Upper lobe of left lung (tissue), 4 donors: ENCODE measurements around the gene MIER2.

Source experiments
- EP300 ChIP-seq, 4 donors: sonication (generic); formaldehyde crosslinking; IDR thresholded peaks; one replicate each; pipeline ENCODE4 v1.5.1; 2017; ENCODE audit warnings: antibody characterized with exemption in 4 of 4, control low read depth in 2 of 4
- POLR2A ChIP-seq, 4 donors: fragments of 450-650 bp; IDR thresholded peaks; one replicate each; pipeline ENCODE4 v1.5.1; 2016 to 2017; ENCODE audit warnings: antibody characterized with exemption in 4 of 4, mild to moderate bottlenecking in 2 of 4
- POLR2AphosphoS5 ChIP-seq, 2 donors: sonication (generic); formaldehyde crosslinking; IDR thresholded peaks; one replicate each; pipeline ENCODE4 v1.5.1; 2017; ENCODE audit warnings: antibody characterized with exemption in 2 of 2
- TF ChIP-seq, protein P1 (sequence below), 6 experiments: fragments of 450-650 bp in 4 of 6; fragments of 200-600 bp in 2 of 6; sonication (generic) in 2 of 6; IDR thresholded peaks; one replicate each; pipeline ENCODE4 v1.5.1; 2016 to 2019; ENCODE audit warnings: antibody characterized with exemption in 6 of 6

DNA sequence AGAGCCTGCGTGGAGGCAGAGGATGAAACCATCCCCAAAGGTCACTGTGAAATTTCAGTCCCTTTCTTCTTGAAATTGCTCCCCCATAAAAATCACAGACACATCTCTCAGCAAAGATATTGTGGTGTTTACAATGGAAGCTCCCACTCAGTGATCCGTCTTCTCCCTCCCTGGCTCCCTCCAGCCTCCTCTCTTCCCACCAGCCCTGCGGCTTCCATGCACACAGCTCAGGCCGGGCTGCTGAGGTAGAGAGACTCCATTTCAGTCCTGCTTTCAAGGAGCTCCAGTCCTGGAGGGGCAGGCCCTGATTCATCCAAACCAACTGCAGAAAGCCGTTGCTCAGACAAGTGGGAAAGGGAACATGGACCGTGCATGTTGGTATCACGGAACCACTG, 24.0 kb upstream of the MIER2 start:
- TF ChIP-seq POLR2A (IDR thresholded peaks at IDR 0.05) (no peak), POLR2AphosphoS5 (IDR thresholded peaks at IDR 0.05) (no peak), EP300 (IDR thresholded peaks at IDR 0.05) (no peak)
- TF ChIP-seq, protein P1, sequence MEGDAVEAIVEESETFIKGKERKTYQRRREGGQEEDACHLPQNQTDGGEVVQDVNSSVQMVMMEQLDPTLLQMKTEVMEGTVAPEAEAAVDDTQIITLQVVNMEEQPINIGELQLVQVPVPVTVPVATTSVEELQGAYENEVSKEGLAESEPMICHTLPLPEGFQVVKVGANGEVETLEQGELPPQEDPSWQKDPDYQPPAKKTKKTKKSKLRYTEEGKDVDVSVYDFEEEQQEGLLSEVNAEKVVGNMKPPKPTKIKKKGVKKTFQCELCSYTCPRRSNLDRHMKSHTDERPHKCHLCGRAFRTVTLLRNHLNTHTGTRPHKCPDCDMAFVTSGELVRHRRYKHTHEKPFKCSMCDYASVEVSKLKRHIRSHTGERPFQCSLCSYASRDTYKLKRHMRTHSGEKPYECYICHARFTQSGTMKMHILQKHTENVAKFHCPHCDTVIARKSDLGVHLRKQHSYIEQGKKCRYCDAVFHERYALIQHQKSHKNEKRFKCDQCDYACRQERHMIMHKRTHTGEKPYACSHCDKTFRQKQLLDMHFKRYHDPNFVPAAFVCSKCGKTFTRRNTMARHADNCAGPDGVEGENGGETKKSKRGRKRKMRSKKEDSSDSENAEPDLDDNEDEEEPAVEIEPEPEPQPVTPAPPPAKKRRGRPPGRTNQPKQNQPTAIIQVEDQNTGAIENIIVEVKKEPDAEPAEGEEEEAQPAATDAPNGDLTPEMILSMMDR (IDR thresholded peaks at IDR 0.05), result no peak
